Right ventricle myocardium superior (tissue), 1 donor: ENCODE measurements around the gene HACE1. TPM values are rescaled to one million over a fixed set of nuclear protein-coding genes. Genes with fewer than 3 reads are reported as not detected.
"Not testable (repeated sequence)": the region's sequence is repeated elsewhere in the genome, so short reads cannot be mapped to it uniquely, and the experiment has no call there.

Experiments
- ATAC-seq: fragments of 200-7000 bp; cut with Tn5 transposase; one replicate; pipeline ENCODE4 v1.9.1; 2020; ENCODE audit warnings: mild to moderate bottlenecking; ENCODE audit not compliant: poor library complexity
- DNase-seq: peaks from one replicate; pipeline ENCODE4 v3.0.0-alpha.2; 2020
- intact Hi-C: fragments of 100-400 bp; cut with DNase I; formaldehyde crosslinking; loops from one replicate; pipeline ENCODE4 v1.11.2; 2022
- total RNA-seq: library from RNA; stranded (reverse); fragmentation: NEBNext Ultra II Directional; extraction: Animal tissue kit (Norgen Biotek cat#: 25700); gene quantifications from one replicate; pipeline ENCODE4 v1.2.1, GENCODE V29; 2021
- donor health status: DM: no; HTN: yes; CAD: no; lungs with severe emphysema.

The HACE1 gene
- total RNA-seq, 1 donor from 2014 or later = 5.8 TPM

GRCh38 chr6:104766595-104766994 lies 93.1 kb downstream of the HACE1 start:
- intact Hi-C loops = no loop called here
- no peak for ATAC-seq
- no peak for DNase-seq

- DNase-seq (no peak), ATAC-seq (no peak)
- intact Hi-C loops = no loop called here
Observed at GRCh38 chr6:104754788-104755409, 104.8 kb downstream of the HACE1 start.

- DNase-seq = no peak
- intact Hi-C loops = no loop called here
- ATAC-seq = no peak
Observed at GRCh38 chr6:104753251-104753650, 106.5 kb downstream of the HACE1 start.

- DNase-seq = no peak
- no peak for ATAC-seq
- intact Hi-C loops = no loop called here
Observed at GRCh38 chr6:104750449-104750848, 109.3 kb downstream of the HACE1 start.

- intact Hi-C loops = not testable (repeated sequence)
Observed at GRCh38 chr6:104739124-104739523, 120.6 kb downstream of the HACE1 start.

GRCh38 chr6:104737567-104737966 lies 122.2 kb downstream of the HACE1 start:
- intact Hi-C loops, DNase-seq: not testable (repeated sequence)

More at GRCh38 chr6:104739124-104739523, 120.6 kb downstream of the HACE1 start:
- not testable (repeated sequence) for ATAC-seq, DNase-seq

GRCh38 chr6:104736545-104736944 lies 123.2 kb downstream of the HACE1 start:
- no peak for DNase-seq
- ATAC-seq = no peak
- intact Hi-C loops = no loop called here

More at GRCh38 chr6:104737567-104737966, 122.2 kb downstream of the HACE1 start:
- not testable (repeated sequence) for ATAC-seq

GRCh38 chr6:104730450-104730849 lies 129.3 kb downstream of the HACE1 start:
- DNase-seq (no peak), ATAC-seq (no peak)
- intact Hi-C loops = no loop called here

- no peak for DNase-seq
- intact Hi-C loops = no loop called here
- no peak for ATAC-seq
Observed at GRCh38 chr6:104729433-104729832, 130.3 kb downstream of the HACE1 start.

- no peak for ATAC-seq
- intact Hi-C loops = no loop called here
Observed at GRCh38 chr6:104728448-104728847, 131.3 kb downstream of the HACE1 start.

GRCh38 chr6:104718672-104719071 lies 141.0 kb downstream of the HACE1 start:
- intact Hi-C loops = no loop called here
- DNase-seq (no peak), ATAC-seq (no peak)

More at GRCh38 chr6:104728448-104728847, 131.3 kb downstream of the HACE1 start:
- DNase-seq = no peak

- intact Hi-C loops = no loop called here
- no peak for ATAC-seq
- DNase-seq = no peak
Observed at GRCh38 chr6:104716858-104717257, 142.9 kb downstream of the HACE1 start.

GRCh38 chr6:104714796-104715195 lies 144.9 kb downstream of the HACE1 start:
- ATAC-seq (no peak), DNase-seq (no peak)
- intact Hi-C loops = no loop called here

GRCh38 chr6:104713982-104714381 lies 145.7 kb downstream of the HACE1 start:
- ATAC-seq (no peak), DNase-seq (no peak)
- intact Hi-C loops = no loop called here

GRCh38 chr6:104711371-104711770 lies 148.3 kb downstream of the HACE1 start:
- no peak for ATAC-seq
- intact Hi-C loops = no loop called here
- no peak for DNase-seq

- intact Hi-C loops = no loop called here
- DNase-seq (no peak), ATAC-seq (no peak)
Observed at GRCh38 chr6:104710543-104711335, 149.0 kb downstream of the HACE1 start.

GRCh38 chr6:104705916-104706442 lies 153.7 kb downstream of the HACE1 start:
- intact Hi-C loops = no loop called here
- DNase-seq = no peak
- ATAC-seq = no peak

GRCh38 chr6:104705095-104705707 lies 154.5 kb downstream of the HACE1 start:
- no peak for DNase-seq
- peak; percentile 60 for ATAC-seq
- intact Hi-C loops = no loop called here

GRCh38 chr6:104704191-104704590 lies 155.5 kb downstream of the HACE1 start:
- no peak for DNase-seq
- intact Hi-C loops = no loop called here
- no peak for ATAC-seq
